Measurements from ENCODE around the gene UBE2D1. TPM values are rescaled to one million over a fixed set of nuclear protein-coding genes. Genes with fewer than 3 reads are reported as not detected.

The UBE2D1 gene
- total and polyA plus RNA-seq, 2 of the 8 experiments (the other 6 are each of a cell fraction or from before 2014, with no cell fraction given) = 21.2 to 33.5 TPM

DNA sequence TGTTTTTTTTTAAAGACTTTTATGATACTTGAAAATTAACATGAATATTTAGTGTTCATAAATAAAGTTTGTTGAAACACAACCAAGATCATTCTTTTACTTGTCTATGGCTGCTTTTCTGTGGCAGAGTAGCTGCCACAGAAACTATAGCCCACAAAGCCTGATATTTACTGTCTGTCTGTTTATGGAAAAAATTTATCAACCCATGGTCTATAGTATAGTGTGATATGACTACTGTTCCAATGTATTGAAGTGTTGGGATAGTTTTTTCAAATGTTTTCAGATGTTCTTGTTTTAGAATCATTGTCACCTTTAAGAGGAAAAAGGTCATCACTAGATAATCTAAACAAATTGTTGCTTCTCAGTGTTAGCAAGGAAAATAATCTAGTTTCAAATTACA, 61.3 kb downstream of the UBE2D1 start (continued):
- TF ChIP-seq FOSL1 (IDR thresholded peaks at IDR 0.05; ENCODE audit: insufficient read depth, low read depth, low read length) (no peak), HDAC6 (IDR thresholded peaks at IDR 0.05; ENCODE audit: low read depth, low read length) (no peak), TAF1 (IDR thresholded peaks at IDR 0.05; ENCODE audit: low read depth, low read length) (no peak), SUZ12 (IDR thresholded peaks at IDR 0.05; ENCODE audit: low read length) (no peak), SP4 (IDR thresholded peaks at IDR 0.05; ENCODE audit: low read length) (no peak), CEBPB (IDR thresholded peaks at IDR 0.05; ENCODE audit: low read depth, low read length) (no peak), CHD2 (IDR thresholded peaks at IDR 0.05; ENCODE audit: low read length) (no peak)
- TF ChIP-seq, protein P1, sequence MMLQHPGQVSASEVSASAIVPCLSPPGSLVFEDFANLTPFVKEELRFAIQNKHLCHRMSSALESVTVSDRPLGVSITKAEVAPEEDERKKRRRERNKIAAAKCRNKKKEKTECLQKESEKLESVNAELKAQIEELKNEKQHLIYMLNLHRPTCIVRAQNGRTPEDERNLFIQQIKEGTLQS (IDR thresholded peaks at IDR 0.05; ENCODE audit: insufficient read depth, low read depth, low read length) = no peak

Measured in H1 (cell line).